Measurements from ENCODE around the gene CCDC14.
"Not testable (repeated sequence)": the region's sequence is repeated elsewhere in the genome, so short reads cannot be mapped to it uniquely, and the experiment has no call there.

Gene CCDC14

GRCh38 chr3:123899300-123899865, 61.6 kb downstream of the CCDC14 start:
- peak; percentile 13 for DNase-seq (ENCODE audit: low read depth, low spot score)

GRCh38 chr3:123893012-123893411, 68.0 kb downstream of the CCDC14 start:
- no peak for DNase-seq (ENCODE audit: low read depth, low spot score)

- DNase-seq (ENCODE audit: low read depth, low spot score): no peak
Measured at GRCh38 chr3:123892195-123892594, 68.8 kb downstream of the CCDC14 start.

- DNase-seq (ENCODE audit: low read depth, low spot score): not testable (repeated sequence)
Measured at GRCh38 chr3:123890991-123891390, 70.0 kb downstream of the CCDC14 start.

GRCh38 chr3:123890162-123890561, 70.9 kb downstream of the CCDC14 start:
- DNase-seq (ENCODE audit: low read depth, low spot score): not testable (repeated sequence)

GRCh38 chr3:123884993-123885392, 76.0 kb downstream of the CCDC14 start:
- DNase-seq (ENCODE audit: low read depth, low spot score): no peak

- DNase-seq (ENCODE audit: low read depth, low spot score): peak; percentile 96
Measured at GRCh38 chr3:123884203-123884831, 76.7 kb downstream of the CCDC14 start, which contains the start of gene MYLK. MYLK (minus strand) TSS chr3:123884332; CDS start chr3:123793841, 90,491 bp downstream.

GRCh38 chr3:123883701-123884202, 77.3 kb downstream of the CCDC14 start:
- DNase-seq (ENCODE audit: low read depth, low spot score): peak; percentile 73

GRCh38 chr3:123883111-123883510, 77.9 kb downstream of the CCDC14 start:
- DNase-seq (ENCODE audit: low read depth, low spot score): no peak

- peak; percentile 9 for DNase-seq (ENCODE audit: low read depth, low spot score)
Measured at GRCh38 chr3:123881771-123882170, 79.3 kb downstream of the CCDC14 start.

- peak; percentile 31 for DNase-seq (ENCODE audit: low read depth, low spot score)
Measured at GRCh38 chr3:123880998-123881561, 79.9 kb downstream of the CCDC14 start.

- no peak for DNase-seq (ENCODE audit: low read depth, low spot score)
Measured at GRCh38 chr3:123878807-123879206, 82.2 kb downstream of the CCDC14 start.

GRCh38 chr3:123877965-123878364, 83.1 kb downstream of the CCDC14 start:
- no peak for DNase-seq (ENCODE audit: low read depth, low spot score)

- no peak for DNase-seq (ENCODE audit: low read depth, low spot score)
Measured at GRCh38 chr3:123877466-123877865, 83.6 kb downstream of the CCDC14 start.

GRCh38 chr3:123876858-123877257, 84.2 kb downstream of the CCDC14 start:
- DNase-seq (ENCODE audit: low read depth, low spot score): no peak

- DNase-seq (ENCODE audit: low read depth, low spot score): no peak
Measured at GRCh38 chr3:123872621-123873020, 88.4 kb downstream of the CCDC14 start.

GRCh38 chr3:123871946-123872345, 89.1 kb downstream of the CCDC14 start:
- no peak for DNase-seq (ENCODE audit: low read depth, low spot score)

- no peak for DNase-seq (ENCODE audit: low read depth, low spot score)
Measured at GRCh38 chr3:123870033-123870432, 91.0 kb downstream of the CCDC14 start.

GRCh38 chr3:123869165-123869564, 91.9 kb downstream of the CCDC14 start:
- no peak for DNase-seq (ENCODE audit: low read depth, low spot score)

GRCh38 chr3:123864706-123865105, 96.3 kb downstream of the CCDC14 start:
- DNase-seq (ENCODE audit: low read depth, low spot score): no peak

All from ELF-1 (cell line).